IMR-90 (cell line): Measurements from ENCODE around the gene ADAM12. TPM values are rescaled to one million over a fixed set of nuclear protein-coding genes. Genes with fewer than 3 reads are reported as not detected.

Experiments used
- ATAC-seq: fragments of 200-7000 bp; cut with Tn5 transposase; 2 replicates; pipeline ENCODE4 v1.9.1; 2020; ENCODE audit warnings: low read depth, mild to moderate bottlenecking, moderate library complexity
- BruUV-seq: library from RNA; stranded (reverse); fragments of 400-500 nt; replicated peaks from 2 replicates; lab custom pipeline; 2021; lab: Mats Ljungman, UMichigan
- CTCF ChIA-PET: fragments of 300-600 bp; formaldehyde crosslinking; extraction: SDS; loops from one replicate; lab custom pipeline; 2021; ENCODE audit warnings: antibody characterized with exemption; lab: Yijun Ruan, JAX
- POLR2A ChIA-PET: fragments of 300-600 bp; sonication (Branson Sonifier 250); formaldehyde crosslinking; loops from one replicate; lab custom pipeline; 2022; ENCODE audit warnings: antibody characterized with exemption; ENCODE audit not compliant: unreplicated experiment; lab: Charles Lee
- DNase-seq: peaks from one replicate; pipeline ENCODE4 v3.0.0; 2013
- H2AFZ ChIP-seq: replicated peaks from 2 replicates; pipeline ENCODE3; 2013; ENCODE audit warnings: low read length, mild to moderate bottlenecking; ENCODE audit not compliant: poor library complexity
- H2AK5ac ChIP-seq: 2 replicates; pipeline ENCODE4 v1.6.1; 2013; ENCODE audit warnings: low read depth, low read length, inconsistent platforms
- H2AK9ac ChIP-seq: replicated peaks from 2 replicates; pipeline ENCODE3; 2013; ENCODE audit warnings: mild to moderate bottlenecking, low read depth, low read length, moderate library complexity; ENCODE audit not compliant: poor library complexity
- H2BK120ac ChIP-seq: 2 replicates; pipeline ENCODE4 v1.6.1; 2013; ENCODE audit warnings: low read depth, low read length, inconsistent platforms
- H2BK15ac ChIP-seq: 3 replicates; pipeline ENCODE4 v1.6.1; 2013; ENCODE audit warnings: low read depth, low read length, inconsistent platforms
- H2BK20ac ChIP-seq: 2 replicates; pipeline ENCODE4 v1.6.1; 2013; ENCODE audit warnings: low read depth, mild to moderate bottlenecking, inconsistent platforms, low read length, moderate library complexity
- H2BK5ac ChIP-seq: 2 replicates; pipeline ENCODE4 v1.6.1; 2013; ENCODE audit warnings: mild to moderate bottlenecking, low read depth, low read length, inconsistent platforms; ENCODE audit not compliant: poor library complexity, severe bottlenecking
- H3K14ac ChIP-seq: replicated peaks from 2 replicates; pipeline ENCODE4 v1.6.1; 2013; ENCODE audit warnings: low read depth, low read length, inconsistent platforms
- H3K18ac ChIP-seq: 2 replicates; pipeline ENCODE4 v1.6.1; 2013; ENCODE audit warnings: low read depth, low read length, control low read depth
- H3K23ac ChIP-seq: 2 replicates; pipeline ENCODE4 v1.6.1; 2013; ENCODE audit warnings: low read depth, low read length, inconsistent platforms
- H3K27ac ChIP-seq: 2 replicates; pipeline ENCODE4 v1.5.1; 2013; ENCODE audit warnings: mild to moderate bottlenecking, control low read depth, low read length; ENCODE audit not compliant: insufficient read depth
- H3K27me3 ChIP-seq: 2 replicates; pipeline ENCODE4 v1.6.1; 2013; ENCODE audit warnings: low read length; ENCODE audit not compliant: control insufficient read depth, insufficient read depth
- H3K36me3 ChIP-seq: 2 replicates; pipeline ENCODE4 v1.6.1; 2013; ENCODE audit warnings: low read length, mixed read lengths; ENCODE audit not compliant: control insufficient read depth, insufficient read depth
- H3K4ac ChIP-seq: 2 replicates; pipeline ENCODE4 v1.6.1; 2013; ENCODE audit warnings: low read depth, low read length, inconsistent platforms
- H3K4me1 ChIP-seq: 2 replicates; pipeline ENCODE4 v1.6.1; 2013; ENCODE audit warnings: low read length, mixed read lengths; ENCODE audit not compliant: control insufficient read depth, insufficient read depth
- H3K4me2 ChIP-seq: 2 replicates; pipeline ENCODE4 v1.6.1; 2013; ENCODE audit warnings: low read depth, mild to moderate bottlenecking, control low read depth, low read length, moderate library complexity
- H3K4me3 ChIP-seq: 2 replicates; pipeline ENCODE4 v1.5.1; 2013; ENCODE audit warnings: low read depth, mild to moderate bottlenecking, control low read depth, low read length, moderate library complexity; ENCODE audit not compliant: insufficient read depth
- H3K56ac ChIP-seq: 2 replicates; pipeline ENCODE4 v1.6.1; 2013; ENCODE audit warnings: low read length, inconsistent platforms; ENCODE audit not compliant: insufficient read depth; ENCODE audit errors: extremely low read depth
- H3K79me1 ChIP-seq, 2 experiments: 2 replicates each; pipeline ENCODE4 v1.6.1; 2013; ENCODE audit warnings: low read length in 2 of 2, inconsistent platforms in 1 of 2, low read depth in 1 of 2
- H3K9ac ChIP-seq: 2 replicates; pipeline ENCODE4 v1.6.1; 2013; ENCODE audit warnings: low read depth, low read length, control low read depth
- H3K9me1 ChIP-seq: 2 replicates; pipeline ENCODE4 v1.6.1; 2013; ENCODE audit warnings: low read length, inconsistent platforms; ENCODE audit not compliant: insufficient read depth
- H3K9me3 ChIP-seq: 2 replicates; pipeline ENCODE4 v1.6.1; 2013; ENCODE audit warnings: low read length; ENCODE audit not compliant: control insufficient read depth, insufficient read depth
- H4K20me1 ChIP-seq: 2 replicates; pipeline ENCODE4 v1.6.1; 2013; ENCODE audit warnings: low read length, inconsistent platforms; ENCODE audit not compliant: insufficient read depth
- H4K5ac ChIP-seq: 2 replicates; pipeline ENCODE4 v1.6.1; 2013; ENCODE audit warnings: mild to moderate bottlenecking, low read depth, low read length, control low read depth
- H4K8ac ChIP-seq, 2 experiments: 2 replicates each; pipeline ENCODE4 v1.6.1; 2013; ENCODE audit warnings: low read depth in 2 of 2, low read length in 2 of 2, control low read depth in 1 of 2, inconsistent platforms in 1 of 2
- H4K91ac ChIP-seq: 2 replicates; pipeline ENCODE4 v1.6.1; 2013; ENCODE audit warnings: low read depth, low read length, inconsistent platforms; ENCODE audit not compliant: insufficient read depth
- BHLHE40 ChIP-seq: fragments of 150-350 bp; IDR thresholded peaks from 2 replicates; pipeline ENCODE4 v1.6.1; 2016; ENCODE audit warnings: mild to moderate bottlenecking, low read depth, low read length
- CEBPB ChIP-seq: IDR thresholded peaks from 2 replicates; pipeline ENCODE4 v1.6.1; 2012; ENCODE audit warnings: low read depth, low read length, improper control_type of control experiment
- CHD1 ChIP-seq: IDR thresholded peaks from 2 replicates; pipeline ENCODE4 v1.6.1; 2012; ENCODE audit warnings: low read depth, low read length, improper control_type of control experiment
- CTCF ChIP-seq: conservative IDR thresholded peaks from 2 replicates; pipeline ENCODE4 v1.5.1; 2012; ENCODE audit warnings: mild to moderate bottlenecking, low read depth, low read length, improper control_type of control experiment
- ELK1 ChIP-seq: fragments of 150-350 bp; IDR thresholded peaks from 2 replicates; pipeline ENCODE4 v1.6.1; 2016; ENCODE audit warnings: low read depth, mild to moderate bottlenecking, low read length, moderate library complexity, borderline replicate concordance
- FOS ChIP-seq: fragments of 150-350 bp; IDR thresholded peaks from 2 replicates; pipeline ENCODE4 v1.6.1; 2016; ENCODE audit warnings: low read depth, low read length
- MAFK ChIP-seq: IDR thresholded peaks from 2 replicates; pipeline ENCODE4 v1.6.1; 2012; ENCODE audit warnings: low read depth, low read length, improper control_type of control experiment
- MAZ ChIP-seq: IDR thresholded peaks from 2 replicates; pipeline ENCODE4 v1.6.1; 2012; ENCODE audit warnings: low read depth, mild to moderate bottlenecking, low read length, improper control_type of control experiment, moderate library complexity, borderline replicate concordance
- MXI1 ChIP-seq: IDR thresholded peaks from 2 replicates; pipeline ENCODE4 v1.6.1; 2012; ENCODE audit warnings: low read depth, mild to moderate bottlenecking, low read length, moderate library complexity, borderline replicate concordance
- NFE2L2 ChIP-seq: fragments of 150-350 bp; IDR thresholded peaks from 2 replicates; pipeline ENCODE4 v1.6.1; 2016; ENCODE audit warnings: low read depth, mild to moderate bottlenecking, low read length
- POLR2A ChIP-seq: IDR thresholded peaks from 2 replicates; pipeline ENCODE4 v1.6.1; 2012; ENCODE audit warnings: mild to moderate bottlenecking, low read depth, low read length
- RAD21 ChIP-seq: IDR thresholded peaks from 2 replicates; pipeline ENCODE4 v1.6.1; 2012; ENCODE audit warnings: low read length, improper control_type of control experiment
- RCOR1 ChIP-seq: IDR thresholded peaks from 2 replicates; pipeline ENCODE4 v1.6.1; 2012; ENCODE audit warnings: mild to moderate bottlenecking, low read length, improper control_type of control experiment; ENCODE audit not compliant: insufficient replicate concordance
- RFX5 ChIP-seq: IDR thresholded peaks from 2 replicates; pipeline ENCODE4 v1.8.0; 2012; ENCODE audit warnings: low read depth, mild to moderate bottlenecking, low read length, moderate library complexity
- SMC3 ChIP-seq: fragments of 150-350 bp; IDR thresholded peaks from 2 replicates; pipeline ENCODE4 v1.6.1; 2016; ENCODE audit warnings: low read depth, mild to moderate bottlenecking, antibody characterized with exemption, low read length, moderate library complexity
- USF2 ChIP-seq: fragments of 150-350 bp; IDR thresholded peaks from 2 replicates; pipeline ENCODE4 v1.6.1; 2017; ENCODE audit warnings: mild to moderate bottlenecking, antibody characterized with exemption, low read length, low read depth
- WGBS, 2 experiments: methylation state at CpG; one replicate each; pipeline versions ENCODE4 v1.1.5 to v1.1.7; 2013; ENCODE audit warnings: missing lambda C conversion rate in 2 of 2; ENCODE audit not compliant: insufficient read length in 1 of 2; ENCODE audit errors: extremely low coverage in 2 of 2; 5-methylcytosine and 5-hydroxymethylcytosine counted together
- dilution Hi-C: fragments of 300-500 bp; cut with HindIII; formaldehyde crosslinking; loops from one replicate; pipeline ENCODE4 v1.14.3; 2018; ENCODE audit warnings: low sequenced_read_pairs; ENCODE audit not compliant: unreplicated experiment
- in situ Hi-C: fragments of 300-500 bp; cut with MboI; formaldehyde crosslinking; loops from 3 replicates; pipeline ENCODE4 v1.14.3; 2019; ENCODE audit warnings: low sequenced_read_pairs, inconsistent platforms, mixed read lengths
- intact Hi-C: fragments of 100-400 bp; cut with micrococcal nuclease; formaldehyde crosslinking; loops from 2 replicates; pipeline ENCODE4 v1.10.0; 2022
- polyA plus RNA-seq, 3 experiments: library from polyadenylated mRNA; depleted of rRNA; stranded (reverse); fragments of >200 nt; gene quantifications; 2 replicates each; pipeline ENCODE4 v1.2.3, GENCODE V29; 2012; ENCODE audit warnings: low replicate concordance in 1 of 3
- total RNA-seq: library from RNA; depleted of rRNA; stranded (reverse); fragments of >200 nt; gene quantifications from 2 replicates; pipeline ENCODE4 v1.2.3, GENCODE V29; 2012

The ADAM12 gene
- total and polyA plus RNA-seq, 2 of the 4 experiments (the other 2 are of a cell fraction) = 9.6 to 10.2 TPM

GRCh38 chr10:126212738-126213137 is 175.5 kb downstream of the ADAM12 start:
- Histone ChIP-seq H3K14ac (no peak overlapping the region), H2AFZ (no peak overlapping the region), H2BK120ac (no peak overlapping the region), H3K56ac (no peak overlapping the region), H4K20me1 (no peaks in the 10 kb centered on the region), H4K8ac (no peak overlapping the region), H4K91ac (no peak overlapping the region), H3K36me3 (no peaks in the 10 kb centered on the region), H3K27ac (no peak overlapping the region), H3K18ac (no peak overlapping the region), H2BK15ac (no peak overlapping the region), H3K4ac (no peak overlapping the region), H2AK9ac (no peak overlapping the region), H3K4me3 (no peak overlapping the region), H2BK20ac (no peak overlapping the region), H2BK5ac (no peak overlapping the region), H3K27me3 (no peaks in the 10 kb centered on the region), H3K4me1 (no peaks in the 10 kb centered on the region; the same call in 1 of the 2 replicates), H3K9me3 (peaks cover 3% of the 10 kb centered on the region; the same call in 1 of the 2 replicates), H2AK5ac (no peak overlapping the region), H3K79me1 (no peaks in the 10 kb centered on the region), H3K9me1 (no peaks in the 10 kb centered on the region), H3K4me2 (no peak overlapping the region), H4K5ac (no peak overlapping the region), H3K23ac (no peak overlapping the region), H3K9ac (no peak overlapping the region)
- dilution Hi-C loops (no loop called here), intact Hi-C loops (no loop called here), in situ Hi-C loops (no loop called here)
- TF ChIP-seq RFX5 (no peak), CEBPB (no peak), MAZ (no peak), RAD21 (no peak), POLR2A (no peak), CHD1 (no peak), USF2 (no peak), SMC3 (no peak), CTCF (no peak), BHLHE40 (no peak), FOS (no peak), NFE2L2 (no peak), MAFK (no peak), ELK1 (no peak), RCOR1 (no peak), MXI1 (no peak)
- ATAC-seq (no peak), DNase-seq (peak; percentile 25)
- POLR2A ChIA-PET = no interaction called here
- CTCF ChIA-PET = no interaction called here
- no TSS peak for BruUV-seq
- WGBS, 2 experiments = no CpG with 5 or more reads among the region's 2 CpGs
